Measurements from ENCODE around the gene NPIPB9.
"Not testable (repeated sequence)": the region's sequence is repeated elsewhere in the genome, so short reads cannot be mapped to it uniquely, and the experiment has no call there.

The NPIPB9 gene

GRCh38 chr16:28746618-28747350 lies 4.8 kb upstream of the NPIPB9 start:
- not testable (repeated sequence) for H3K4me3 ChIP-seq (ENCODE audit: insufficient read depth, low read depth, low read length); H3K9me3 ChIP-seq (ENCODE audit: control insufficient read depth, low read length); H3K27ac ChIP-seq (ENCODE audit: insufficient read depth, low read depth, low read length, poor library complexity, severe bottlenecking); H3K4me1 ChIP-seq (ENCODE audit: control insufficient read depth, insufficient read depth, low read length); H3K27me3 ChIP-seq (ENCODE audit: control insufficient read depth, insufficient read depth, low read length, poor library complexity, severe bottlenecking); H3K36me3 ChIP-seq (ENCODE audit: control insufficient read depth, insufficient read depth, low read length)
- WGBS, 2 experiments, result 85 to 87% methylated on average over 14 to 18 of the region's 62 CpGs

- H3K4me3 ChIP-seq (ENCODE audit: insufficient read depth, low read depth, low read length); H3K9me3 ChIP-seq (ENCODE audit: control insufficient read depth, low read length); H3K36me3 ChIP-seq (ENCODE audit: control insufficient read depth, insufficient read depth, low read length); H3K4me1 ChIP-seq (ENCODE audit: control insufficient read depth, insufficient read depth, low read length); H3K27me3 ChIP-seq (ENCODE audit: control insufficient read depth, insufficient read depth, low read length, poor library complexity, severe bottlenecking); H3K27ac ChIP-seq (ENCODE audit: insufficient read depth, low read depth, low read length, poor library complexity, severe bottlenecking): not testable (repeated sequence)
- WGBS, 2 experiments, result 21 to 29% methylated on average over 16 to 19 of the region's 33 CpGs
Measured at GRCh38 chr16:28749997-28750465, 1.6 kb upstream of the NPIPB9 start.

- H3K4me1 ChIP-seq (ENCODE audit: control insufficient read depth, insufficient read depth, low read length); H3K27me3 ChIP-seq (ENCODE audit: control insufficient read depth, insufficient read depth, low read length, poor library complexity, severe bottlenecking); H3K9me3 ChIP-seq (ENCODE audit: control insufficient read depth, low read length); H3K36me3 ChIP-seq (ENCODE audit: control insufficient read depth, insufficient read depth, low read length); H3K27ac ChIP-seq (ENCODE audit: insufficient read depth, low read depth, low read length, poor library complexity, severe bottlenecking); H3K4me3 ChIP-seq (ENCODE audit: insufficient read depth, low read depth, low read length): not testable (repeated sequence)
- no CpG with 5 or more reads among the region's 48 CpGs for WGBS, 2 experiments
Measured at GRCh38 chr16:28750469-28751067, 1.0 kb upstream of the NPIPB9 start.

GRCh38 chr16:28781697-28782096 lies 30.1 kb downstream of the NPIPB9 start:
- not testable (repeated sequence) for H3K4me3 ChIP-seq (ENCODE audit: insufficient read depth, low read depth, low read length)

GRCh38 chr16:28782357-28782756 lies 30.8 kb downstream of the NPIPB9 start:
- not testable (repeated sequence) for H3K9me3 ChIP-seq (ENCODE audit: control insufficient read depth, low read length); H3K27ac ChIP-seq (ENCODE audit: insufficient read depth, low read depth, low read length, poor library complexity, severe bottlenecking); H3K27me3 ChIP-seq (ENCODE audit: control insufficient read depth, insufficient read depth, low read length, poor library complexity, severe bottlenecking); H3K36me3 ChIP-seq (ENCODE audit: control insufficient read depth, insufficient read depth, low read length); H3K4me1 ChIP-seq (ENCODE audit: control insufficient read depth, insufficient read depth, low read length); H3K4me3 ChIP-seq (ENCODE audit: insufficient read depth, low read depth, low read length)
- no CpG with 5 or more reads among the region's 4 CpGs for WGBS, 2 experiments

More at GRCh38 chr16:28781697-28782096, 30.1 kb downstream of the NPIPB9 start:
- H3K4me1 ChIP-seq (ENCODE audit: control insufficient read depth, insufficient read depth, low read length); H3K27ac ChIP-seq (ENCODE audit: insufficient read depth, low read depth, low read length, poor library complexity, severe bottlenecking); H3K27me3 ChIP-seq (ENCODE audit: control insufficient read depth, insufficient read depth, low read length, poor library complexity, severe bottlenecking); H3K9me3 ChIP-seq (ENCODE audit: control insufficient read depth, low read length); H3K36me3 ChIP-seq (ENCODE audit: control insufficient read depth, insufficient read depth, low read length): not testable (repeated sequence)
- no CpG with 5 or more reads among the region's 6 CpGs for WGBS, 2 experiments

GRCh38 chr16:28802235-28803019 lies 50.8 kb downstream of the NPIPB9 start:
- WGBS, 2 experiments, result no CpG with 5 or more reads among the region's 13 CpGs
- H3K4me1 ChIP-seq (ENCODE audit: control insufficient read depth, insufficient read depth, low read length); H3K36me3 ChIP-seq (ENCODE audit: control insufficient read depth, insufficient read depth, low read length); H3K4me3 ChIP-seq (ENCODE audit: insufficient read depth, low read depth, low read length); H3K9me3 ChIP-seq (ENCODE audit: control insufficient read depth, low read length); H3K27me3 ChIP-seq (ENCODE audit: control insufficient read depth, insufficient read depth, low read length, poor library complexity, severe bottlenecking); H3K27ac ChIP-seq (ENCODE audit: insufficient read depth, low read depth, low read length, poor library complexity, severe bottlenecking): not testable (repeated sequence)

GRCh38 chr16:28807445-28808120 lies 56.0 kb downstream of the NPIPB9 start:
- H3K9me3 ChIP-seq (ENCODE audit: control insufficient read depth, low read length); H3K36me3 ChIP-seq (ENCODE audit: control insufficient read depth, insufficient read depth, low read length); H3K4me1 ChIP-seq (ENCODE audit: control insufficient read depth, insufficient read depth, low read length); H3K4me3 ChIP-seq (ENCODE audit: insufficient read depth, low read depth, low read length); H3K27me3 ChIP-seq (ENCODE audit: control insufficient read depth, insufficient read depth, low read length, poor library complexity, severe bottlenecking); H3K27ac ChIP-seq (ENCODE audit: insufficient read depth, low read depth, low read length, poor library complexity, severe bottlenecking): not testable (repeated sequence)
- no CpG with 5 or more reads among the region's 11 CpGs for WGBS, 2 experiments

- Histone ChIP-seq H3K4me1 (ENCODE audit: control insufficient read depth, insufficient read depth, low read length) (peaks cover 3% of the 10 kb centered on the region), H3K27me3 (ENCODE audit: control insufficient read depth, insufficient read depth, low read length, poor library complexity, severe bottlenecking) (no peaks in the 10 kb centered on the region), H3K4me3 (ENCODE audit: insufficient read depth, low read depth, low read length) (no peak overlapping the region), H3K36me3 (ENCODE audit: control insufficient read depth, insufficient read depth, low read length) (no peaks in the 10 kb centered on the region), H3K27ac (ENCODE audit: insufficient read depth, low read depth, low read length, poor library complexity, severe bottlenecking) (no peak overlapping the region), H3K9me3 (ENCODE audit: control insufficient read depth, low read length) (no peaks in the 10 kb centered on the region)
- 93 to 94% methylated on average over 5 of the region's 5 CpGs for WGBS, 2 experiments
Measured at GRCh38 chr16:28820016-28820415, 68.4 kb downstream of the NPIPB9 start.

- not testable (repeated sequence) for H3K36me3 ChIP-seq (ENCODE audit: control insufficient read depth, insufficient read depth, low read length); H3K4me3 ChIP-seq (ENCODE audit: insufficient read depth, low read depth, low read length); H3K9me3 ChIP-seq (ENCODE audit: control insufficient read depth, low read length); H3K27me3 ChIP-seq (ENCODE audit: control insufficient read depth, insufficient read depth, low read length, poor library complexity, severe bottlenecking); H3K27ac ChIP-seq (ENCODE audit: insufficient read depth, low read depth, low read length, poor library complexity, severe bottlenecking); H3K4me1 ChIP-seq (ENCODE audit: control insufficient read depth, insufficient read depth, low read length)
- WGBS, 2 experiments, result 92 to 93% methylated on average over 13 of the region's 13 CpGs
Measured at GRCh38 chr16:28820546-28820945, 69.0 kb downstream of the NPIPB9 start.
